ENCODE measurements around the gene TC2N. TPM values are rescaled to one million over a fixed set of nuclear protein-coding genes. Genes with fewer than 3 reads are reported as not detected.

The TC2N gene
- 43.4 and 45.8 TPM in 2 replicates for total RNA-seq

GRCh38 chr14:91867316-91867988, at the start of gene TC2N:
Gene TC2N, minus strand, starts transcription at chr14:91867536. Its CDS starts 53,767 bp downstream, at chr14:91813769.

GRCh38 chr14:91731986-91732385, 135.3 kb downstream of the TC2N start, which contains the start of gene CATSPERB:
Gene CATSPERB, minus strand, starts transcription at chr14:91732086. Its CDS starts 2,607 bp downstream, at chr14:91729479.

Other genes starting within 250 kb of the TC2N start
- 1.4 and 1.8 TPM in 2 replicates for gene CATSPERB, start 135.4 kb downstream of the TC2N start, total RNA-seq
- gene FBLN5, start 80.2 kb upstream of the TC2N start, total RNA-seq, result 0.28 and 0.34 TPM in 2 replicates
- 29.0 and 59.7 TPM in 2 replicates for gene TRIP11, start 172.5 kb upstream of the TC2N start, total RNA-seq
- gene ATXN3, start 239.0 kb upstream of the TC2N start, total RNA-seq, result 24.3 and 55.9 TPM in 2 replicates